Activated T-cell treated with anti-CD3 and anti-CD28 coated beads for 1 hour (primary cell): ENCODE data around the gene TLK1.
"Not testable (repeated sequence)": the region's sequence is repeated elsewhere in the genome, so short reads cannot be mapped to it uniquely, and the experiment has no call there.

Source experiments
- DNase-seq: peaks from one replicate; pipeline ENCODE4 v3.0.0-alpha.2; 2020; ENCODE audit warnings: low read depth

TLK1 gene

DNA sequence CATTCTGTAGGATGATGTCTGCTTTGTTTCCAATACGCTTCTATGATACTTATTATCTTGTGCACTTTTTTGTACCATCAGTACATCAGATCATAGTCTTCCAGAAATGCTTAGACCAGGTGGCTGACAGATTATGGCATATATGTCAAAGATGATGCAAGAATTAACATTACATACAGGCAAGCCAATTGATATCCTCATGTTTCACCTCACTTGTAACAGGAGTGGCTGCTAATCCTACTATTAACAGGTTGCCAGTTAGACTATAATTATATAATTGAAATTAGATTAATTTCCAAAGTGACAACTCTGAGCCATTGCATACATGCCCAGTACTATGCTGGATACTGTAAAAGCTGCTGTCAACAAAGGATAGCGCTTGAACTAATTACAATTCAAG is 77.2 kb downstream of the TLK1 start:
- no peak for DNase-seq

DNA sequence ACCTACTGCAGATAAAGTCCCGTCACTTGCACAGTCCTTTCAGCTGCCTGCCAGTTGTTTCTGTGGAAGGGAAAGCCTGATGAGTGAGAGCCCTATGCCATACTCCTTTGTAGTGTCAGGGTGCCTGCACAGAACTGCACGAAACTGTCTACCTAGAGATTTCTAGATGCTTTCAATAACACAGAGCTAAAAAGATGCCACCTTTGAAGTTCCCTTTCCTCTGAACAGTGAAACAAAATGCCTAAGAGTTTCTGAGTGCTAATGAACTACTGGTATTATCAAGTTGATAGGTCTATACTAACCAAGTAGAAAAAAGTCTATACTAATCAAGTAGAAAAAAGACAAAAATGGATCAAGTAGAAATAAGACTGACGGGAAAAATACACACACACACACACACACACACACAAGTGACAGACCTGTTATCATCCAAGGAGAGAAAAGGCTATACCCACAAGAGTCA is 79.0 kb downstream of the TLK1 start:
- no peak for DNase-seq

DNA sequence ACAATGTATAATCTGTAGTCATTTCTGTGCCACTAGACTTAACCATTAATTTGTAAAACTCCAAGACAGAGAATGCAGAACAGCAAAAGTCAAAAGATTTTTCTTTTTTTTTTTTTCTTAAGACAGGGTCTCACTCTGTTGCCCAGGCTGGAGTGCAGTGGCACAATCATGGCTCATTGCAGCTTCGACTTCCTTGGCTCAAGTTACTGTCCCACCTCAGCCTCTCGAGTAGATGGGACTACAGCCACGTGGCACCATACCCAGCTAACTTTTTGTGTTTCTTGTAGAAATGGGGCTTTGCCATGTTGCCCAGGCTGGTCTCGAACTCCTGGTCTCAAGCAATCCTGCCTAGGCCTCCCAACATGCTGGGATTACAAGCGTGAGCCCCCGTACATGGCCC is 80.1 kb downstream of the TLK1 start:
- DNase-seq, result no peak

DNA sequence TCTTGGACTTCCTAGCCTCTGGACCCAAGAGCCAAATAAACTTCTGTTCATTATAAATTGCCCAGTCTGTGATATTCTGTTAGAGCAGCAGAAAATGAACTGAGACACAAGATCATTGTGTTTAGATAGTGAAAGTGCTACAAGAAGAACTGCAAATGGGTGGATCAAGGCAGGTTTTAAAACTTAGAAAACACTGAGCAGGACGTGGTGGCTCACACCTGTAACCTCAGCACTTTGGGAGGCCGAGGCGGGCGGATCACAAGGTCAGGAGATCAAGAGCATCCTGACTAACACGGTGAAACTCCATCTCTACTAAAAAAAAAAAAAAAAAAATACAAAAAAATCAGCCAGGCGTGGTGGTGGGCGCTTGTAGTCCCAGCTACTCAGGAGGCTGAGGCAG is 84.3 kb downstream of the TLK1 start:
- not testable (repeated sequence) for DNase-seq

DNA sequence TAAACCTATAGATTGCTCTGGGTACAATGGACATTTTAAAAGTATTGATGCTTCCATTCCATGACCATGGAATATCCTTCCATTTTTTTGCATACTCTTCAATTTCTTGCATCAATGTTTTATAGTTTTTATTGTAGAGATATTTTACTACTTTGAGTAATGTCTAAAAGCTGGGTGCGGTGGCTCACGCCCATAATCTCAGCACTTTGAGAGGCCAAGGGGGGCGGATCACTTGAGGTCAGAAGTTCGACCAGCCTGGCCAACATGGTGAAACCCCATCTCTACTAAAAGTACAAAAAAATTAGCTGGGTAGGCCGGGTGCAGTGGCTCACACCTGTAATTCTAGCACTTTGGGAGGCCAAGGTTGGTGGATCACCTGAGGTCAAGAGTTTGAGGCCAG is 88.5 kb downstream of the TLK1 start:
- DNase-seq, result no peak

DNA sequence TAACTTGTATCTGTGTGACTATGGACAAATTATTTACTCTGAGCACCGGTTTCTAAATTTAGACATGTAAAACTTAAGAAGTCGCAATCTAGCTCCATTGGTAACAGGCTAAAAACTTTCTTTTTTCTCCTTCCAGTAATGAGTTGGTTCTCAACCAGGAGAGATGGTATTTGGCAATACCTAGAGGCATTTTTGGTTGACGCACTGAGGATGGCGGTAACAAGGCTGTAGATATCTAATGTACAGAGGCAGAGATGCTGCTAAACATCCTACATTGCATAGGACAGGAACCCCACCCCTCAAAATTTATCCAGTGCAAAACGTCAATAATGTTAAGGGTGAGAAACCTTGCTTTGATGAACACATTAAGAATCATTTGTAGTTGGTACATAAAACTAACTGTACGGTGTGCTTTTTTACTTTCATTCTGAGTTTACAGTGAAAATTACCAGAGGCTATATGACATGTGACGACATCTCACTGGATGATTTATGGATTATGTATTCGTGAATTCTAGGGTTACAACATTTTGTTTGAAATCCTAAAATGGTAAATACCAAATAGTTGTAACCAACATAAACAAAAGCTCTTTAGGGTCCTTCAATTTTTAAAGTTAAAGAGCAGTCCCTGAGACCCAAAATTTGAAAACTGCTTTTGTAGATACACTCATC is 91.3 kb downstream of the TLK1 start:
- DNase-seq, result no peak

DNA sequence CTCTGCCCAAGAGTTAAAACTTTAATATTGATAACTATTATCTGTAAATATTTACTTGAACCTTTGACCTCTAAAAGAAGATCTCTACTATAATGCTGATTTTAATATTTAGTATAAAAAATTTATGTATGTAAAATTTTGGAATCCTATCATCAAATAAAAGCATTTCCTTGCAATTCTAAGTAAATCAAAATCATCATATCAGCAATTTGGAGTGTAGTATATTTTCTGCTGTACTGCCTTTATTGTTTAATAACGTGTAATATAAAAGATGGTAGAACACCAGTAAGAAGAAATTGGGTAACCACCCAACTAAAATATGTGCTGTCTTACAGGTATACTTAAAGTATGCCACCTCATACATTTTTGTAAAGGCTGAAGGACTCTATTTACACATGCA is 94.6 kb downstream of the TLK1 start:
- DNase-seq, result no peak

DNA sequence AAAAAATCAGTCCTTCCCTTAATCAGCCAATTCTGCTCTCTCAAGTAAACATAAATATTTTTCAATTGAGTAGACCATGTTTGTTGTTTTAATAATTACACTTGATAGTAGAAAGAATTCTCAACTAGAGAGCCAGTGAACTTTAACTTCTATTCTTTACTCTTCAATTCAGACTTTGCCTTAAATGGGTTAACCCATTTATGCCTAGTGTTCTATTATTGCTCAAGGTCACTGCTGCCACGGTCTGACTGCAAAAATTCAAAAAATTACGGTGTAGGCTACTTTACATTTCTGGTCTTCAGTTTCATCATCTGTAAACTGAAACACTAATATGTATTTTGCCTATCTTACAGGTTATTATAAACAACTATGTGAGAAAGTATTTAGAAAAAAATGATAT is 103.1 kb downstream of the TLK1 start:
- no peak for DNase-seq

DNA sequence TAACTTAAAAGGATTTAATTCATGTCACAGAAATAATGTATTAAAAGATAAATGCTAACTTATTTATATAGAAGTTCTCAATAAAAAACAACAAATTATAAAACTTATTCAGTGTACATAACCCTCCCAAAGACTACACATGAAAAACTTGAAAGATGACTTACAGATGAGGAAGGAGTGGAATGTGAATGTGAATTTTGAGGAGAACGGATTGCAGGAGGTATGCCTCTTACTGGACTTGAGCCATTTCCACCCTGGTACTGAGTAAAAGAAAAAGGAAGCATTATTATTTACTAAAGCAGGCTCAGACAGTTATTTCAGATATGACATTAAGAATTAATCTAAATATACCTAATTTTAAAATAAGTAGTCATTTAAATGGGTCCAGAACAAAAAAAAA is 104.4 kb downstream of the TLK1 start:
- no peak for DNase-seq

DNA sequence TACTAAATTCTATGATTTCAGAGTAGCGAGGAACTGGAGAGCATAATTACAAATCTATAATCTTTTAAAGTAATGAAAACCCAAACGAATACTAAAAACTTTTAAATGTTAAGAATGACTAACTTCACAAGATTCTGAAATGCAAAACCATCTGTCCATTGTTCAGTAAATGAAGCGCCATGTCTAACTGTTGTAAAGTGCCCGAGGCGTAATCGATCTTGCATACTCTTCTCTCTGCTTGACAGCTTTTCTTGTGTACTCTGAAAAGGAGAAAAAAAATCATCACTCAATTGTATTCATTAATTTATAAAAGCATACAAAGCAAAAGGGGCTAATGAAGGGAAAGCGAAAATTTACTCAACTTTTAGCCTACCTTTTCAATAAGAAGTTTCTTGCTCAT is 111.0 kb downstream of the TLK1 start:
- DNase-seq, result no peak

DNA sequence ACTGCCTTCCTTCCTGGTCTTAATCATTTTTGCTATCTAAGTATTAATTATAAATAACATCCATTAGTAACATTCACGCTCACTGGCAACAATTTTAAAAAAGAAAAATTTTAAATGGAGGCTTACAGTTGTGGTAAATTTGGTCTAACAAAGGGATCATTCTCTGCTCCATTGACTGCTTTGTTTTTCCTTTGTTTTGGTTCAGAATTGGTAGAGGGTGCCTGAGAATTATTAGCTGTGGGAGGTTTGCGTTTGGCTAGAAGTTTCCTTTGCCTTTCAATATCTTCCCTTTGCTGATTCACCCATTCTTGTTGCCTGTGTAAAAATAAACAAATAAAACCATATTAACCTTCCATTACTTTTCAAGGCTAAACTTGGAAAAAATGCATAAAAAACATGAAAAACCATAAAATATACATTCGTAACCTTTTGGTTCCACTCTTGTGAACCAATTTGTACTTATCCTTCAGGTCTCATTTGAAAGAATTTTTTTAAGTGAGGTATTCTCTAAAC is 114.6 kb downstream of the TLK1 start:
- DNase-seq, result no peak

DNA sequence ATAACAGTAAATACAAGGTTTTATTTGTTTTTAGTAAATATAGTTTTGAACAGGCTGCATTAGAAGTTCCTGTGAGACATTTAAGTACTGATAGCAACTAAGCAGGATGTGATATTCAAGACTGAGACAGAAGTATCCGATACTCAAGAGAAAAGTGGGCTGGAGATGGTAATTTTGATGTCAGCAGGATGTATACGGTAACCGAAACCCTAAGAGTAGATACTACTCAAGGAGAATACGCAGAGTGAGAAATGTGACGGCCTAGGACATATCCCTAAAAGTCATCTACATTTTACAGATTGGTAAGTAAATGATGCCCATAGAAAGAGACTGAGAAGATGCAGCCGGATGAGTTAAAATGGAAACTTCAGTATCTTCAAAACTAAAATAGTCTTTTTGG is 116.3 kb downstream of the TLK1 start:
- no peak for DNase-seq

DNA sequence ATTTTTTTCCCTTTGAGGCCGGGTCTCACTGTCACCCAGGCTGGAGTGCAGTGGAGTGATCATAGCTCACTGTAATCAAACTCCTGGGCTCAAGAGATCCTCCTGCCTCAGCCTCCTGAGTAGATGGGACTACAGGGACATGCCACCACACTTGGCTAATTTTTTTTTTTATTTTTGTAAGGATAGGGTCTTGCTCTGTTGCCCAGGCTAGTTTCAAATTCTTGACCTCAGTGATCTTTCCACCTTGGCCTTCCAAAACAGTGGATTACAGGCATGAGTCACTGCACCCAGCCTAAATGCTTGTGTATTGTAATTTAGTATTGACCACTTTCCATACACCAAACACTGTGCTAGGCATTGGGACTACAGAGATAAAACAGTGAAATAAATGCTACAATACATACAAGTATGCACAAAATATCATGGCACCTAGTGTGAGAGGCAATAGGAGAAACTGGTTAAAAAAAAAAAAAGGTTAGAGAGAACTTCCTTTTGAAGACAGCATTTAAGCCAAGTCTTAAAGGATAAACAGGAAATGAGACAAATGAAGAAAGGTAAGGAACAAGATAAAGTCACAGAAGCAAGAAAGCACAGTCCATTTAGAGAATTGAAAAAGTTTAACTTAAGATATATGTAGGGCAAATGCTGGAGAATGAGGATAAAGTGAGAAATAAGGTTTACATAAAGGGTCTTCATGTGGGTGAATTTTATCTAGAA is 118.3 kb downstream of the TLK1 start:
- DNase-seq, result no peak

DNA sequence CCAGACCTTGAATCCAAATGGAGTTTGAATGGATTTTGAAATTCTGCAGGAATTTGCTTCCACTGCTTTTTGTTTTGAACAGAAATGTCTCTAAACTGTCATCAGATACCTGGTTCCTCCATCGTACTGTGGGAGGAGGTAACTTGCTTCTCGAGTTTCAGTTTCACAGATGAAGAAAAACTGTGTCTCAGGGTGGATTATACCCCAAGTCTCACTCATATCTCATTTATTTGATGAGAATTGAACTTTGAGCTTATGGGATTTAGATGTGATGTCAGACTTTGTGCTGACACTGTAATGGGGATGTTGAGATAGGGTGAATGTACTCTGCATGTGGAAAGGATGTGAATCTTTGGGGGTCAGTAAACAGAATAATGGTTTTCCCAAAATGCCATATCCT is 124.2 kb downstream of the TLK1 start:
- DNase-seq, result no peak

DNA sequence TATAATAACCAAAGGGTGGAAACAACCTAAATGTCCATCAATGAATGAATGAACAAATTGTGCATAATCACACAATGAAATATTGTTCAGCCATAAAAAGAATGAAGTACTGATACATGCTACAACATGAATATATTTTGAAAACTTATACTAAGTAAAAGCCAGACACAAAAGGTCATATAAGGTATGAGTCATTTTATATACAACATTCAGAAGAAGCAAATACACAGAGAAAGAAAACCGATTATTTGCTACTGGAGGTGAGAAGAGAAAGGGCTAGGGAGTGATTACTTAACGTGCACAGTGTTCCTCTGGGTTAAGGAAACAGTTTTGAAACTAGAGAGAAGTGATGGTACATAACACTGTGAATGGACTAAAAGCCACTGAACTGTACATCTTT is 126.4 kb downstream of the TLK1 start:
- DNase-seq, result no peak

DNA sequence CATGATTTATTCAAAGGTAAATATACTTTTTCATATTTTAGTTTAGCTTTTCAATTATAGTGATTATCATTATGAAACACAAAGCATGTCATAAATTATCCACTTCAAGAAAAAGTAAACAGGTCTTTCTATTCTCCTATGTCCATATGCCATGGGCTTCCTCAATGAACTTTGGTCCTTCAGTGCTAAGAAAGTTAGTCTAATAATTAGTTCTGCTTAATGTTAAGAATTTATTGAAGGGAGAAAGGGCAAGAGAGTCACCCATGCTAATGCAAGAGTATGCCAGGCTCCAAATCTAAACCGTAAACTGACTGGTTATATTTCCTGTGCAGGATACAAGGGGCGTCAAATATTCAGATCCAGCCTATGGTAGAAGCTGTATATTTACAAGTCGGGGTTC is 135.5 kb downstream of the TLK1 start:
- DNase-seq, result no peak

DNA sequence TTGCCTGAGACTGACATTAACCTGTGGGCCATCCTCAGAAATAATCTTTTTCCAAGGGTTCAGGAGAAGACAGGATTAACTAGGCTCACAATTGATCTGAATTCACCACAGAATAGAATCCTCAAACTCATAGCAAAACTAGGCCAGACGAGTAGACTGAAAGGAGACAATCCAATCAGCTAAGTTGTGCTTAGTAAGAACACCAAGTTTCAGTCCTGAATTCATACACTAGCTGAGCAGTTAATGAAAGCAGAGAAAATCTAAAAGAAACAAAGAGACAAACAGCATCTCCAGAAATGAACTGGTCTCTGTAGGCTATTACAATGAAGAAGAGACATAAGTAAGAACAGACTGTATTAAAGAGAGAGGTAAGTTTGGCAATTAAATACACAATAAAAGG is 142.2 kb downstream of the TLK1 start:
- no peak for DNase-seq

DNA sequence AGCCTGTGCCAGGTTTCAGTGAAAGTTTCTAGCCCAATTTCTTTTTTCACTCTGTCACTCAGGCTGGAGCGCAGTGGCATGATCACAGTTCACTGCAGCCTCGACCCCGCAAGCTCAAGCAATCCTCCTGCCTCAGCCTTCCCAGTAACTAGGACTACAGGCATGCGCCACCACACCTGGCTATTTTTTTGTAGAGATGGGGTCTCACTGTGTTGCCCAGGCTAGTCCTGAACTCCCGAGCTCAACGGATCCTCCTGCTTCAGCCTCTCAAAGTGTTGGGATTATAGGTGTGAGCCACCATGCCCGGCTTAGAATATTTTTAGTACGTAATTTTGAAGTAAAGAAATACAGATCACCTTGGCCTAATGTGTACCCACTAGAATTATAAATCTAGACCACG is 144.6 kb downstream of the TLK1 start:
- DNase-seq, result no peak

DNA sequence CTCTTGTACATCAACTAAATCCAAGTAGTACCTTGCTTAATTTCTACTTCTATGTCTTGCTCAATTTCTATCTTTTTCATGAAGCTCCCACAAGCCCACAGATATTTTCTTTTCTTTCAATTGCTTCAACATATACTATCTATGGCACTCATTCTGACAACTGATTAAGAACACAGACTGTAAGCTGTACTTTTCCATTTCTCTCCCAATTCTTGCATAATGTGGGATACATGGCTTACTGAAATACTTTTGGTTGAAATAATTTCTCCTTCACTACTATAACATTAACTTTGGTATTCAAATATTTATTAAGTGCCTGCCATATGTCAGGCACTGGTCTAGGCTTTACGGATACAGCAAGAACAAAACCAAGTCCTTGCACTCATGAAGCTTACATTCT is 146.8 kb downstream of the TLK1 start:
- DNase-seq, result no peak

DNA sequence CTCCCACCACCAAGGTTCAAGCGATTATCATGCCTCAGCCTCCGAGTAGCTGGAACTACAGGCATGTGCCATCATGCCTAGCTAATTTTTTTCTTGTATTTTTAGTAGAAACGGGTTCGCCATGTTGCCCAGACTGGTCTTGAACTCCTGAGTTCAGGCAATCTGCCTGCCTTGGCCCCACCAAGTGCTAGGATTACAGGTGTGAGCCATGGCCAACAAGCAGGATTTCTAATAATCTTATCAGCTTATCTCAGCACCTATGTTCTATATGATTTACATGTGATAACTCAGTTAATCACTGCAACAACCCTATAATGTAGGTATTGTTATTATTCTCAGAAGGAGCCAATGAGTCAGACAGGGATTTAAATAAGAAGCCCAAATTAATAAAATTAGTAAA is 151.3 kb downstream of the TLK1 start:
- DNase-seq, result no peak

DNA sequence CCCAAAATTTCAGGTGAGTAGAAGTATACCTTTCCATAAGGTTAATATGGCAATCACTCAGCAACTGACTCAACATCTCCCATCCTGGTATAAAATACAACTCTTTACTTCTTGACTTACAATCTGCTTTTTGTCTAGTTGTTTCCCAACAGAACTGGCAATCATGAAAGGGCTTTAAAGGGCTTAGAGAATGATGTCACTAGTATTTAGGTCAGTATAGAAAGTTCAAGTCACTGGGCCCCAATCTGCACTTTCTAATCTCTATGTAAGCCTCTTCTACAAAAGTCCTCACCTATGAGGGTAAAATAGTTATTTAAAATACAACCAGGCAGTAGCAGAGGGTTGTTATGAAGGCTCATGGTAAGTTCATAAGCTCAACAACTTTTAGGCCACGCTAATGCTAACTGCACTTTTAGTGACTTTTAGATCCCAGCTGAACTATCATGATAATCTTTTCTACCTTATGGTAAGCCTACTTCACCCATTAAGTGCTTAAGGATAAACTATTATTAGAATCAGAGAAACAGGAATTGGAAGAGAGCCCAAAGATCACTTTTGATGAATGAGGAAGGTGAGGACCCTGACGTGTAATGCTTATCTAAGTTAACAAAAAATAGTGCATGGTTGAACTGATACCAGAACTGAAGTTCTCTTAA is 152.0 kb downstream of the TLK1 start:
- no peak for DNase-seq

DNA sequence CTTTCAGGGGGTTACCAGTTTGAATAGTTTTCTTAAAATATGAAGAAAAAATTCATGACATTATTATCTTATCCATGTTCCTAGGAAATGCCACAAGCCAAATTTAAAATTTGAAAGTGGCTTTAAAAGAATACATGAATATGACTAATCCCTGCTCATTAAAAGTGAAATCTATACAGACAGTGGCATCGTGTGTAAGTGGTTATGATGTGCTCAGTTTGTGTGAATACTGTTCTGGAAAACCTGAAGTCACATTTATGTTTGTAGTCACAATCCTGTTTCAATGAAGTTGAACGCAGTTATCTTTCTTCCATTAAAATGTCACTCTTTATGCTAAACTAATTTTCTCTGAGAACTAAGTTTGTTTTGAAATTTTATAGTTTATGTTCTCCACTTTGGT is 155.9 kb downstream of the TLK1 start:
- no peak for DNase-seq

DNA sequence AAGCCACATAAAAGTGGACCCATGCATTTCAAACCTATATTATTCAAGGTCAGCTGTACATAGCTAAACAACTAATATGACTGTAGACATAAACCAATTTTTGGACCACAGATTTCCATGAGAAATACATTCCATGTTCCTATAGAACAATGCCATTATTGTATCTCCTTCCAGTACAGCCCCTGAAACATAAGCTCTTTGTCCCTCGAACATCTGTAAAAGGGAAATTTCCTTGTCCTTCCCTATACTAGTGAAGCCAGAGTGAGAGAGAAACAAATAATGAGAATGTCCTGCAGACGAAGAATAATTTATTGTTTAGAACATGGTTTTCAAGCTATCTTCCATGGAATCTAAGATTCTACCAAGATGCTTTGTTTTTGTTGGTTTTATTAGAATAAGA is 156.3 kb downstream of the TLK1 start:
- DNase-seq, result no peak
